Loucy (cell line): Measurements from ENCODE around the gene BEST1.

Experiments used
- CTCF ChIP-seq: fragments of 200-600 bp; sonication (generic); conservative IDR thresholded peaks from 2 replicates; pipeline ENCODE4 v1.5.1; 2014; ENCODE audit warnings: mild to moderate bottlenecking, antibody characterized with exemption, low read length
- EZH2phosphoT487 ChIP-seq: fragments of 200-600 bp; IDR thresholded peaks from 2 replicates; pipeline ENCODE4 v1.6.1; 2018; ENCODE audit warnings: antibody characterized with exemption, mild to moderate bottlenecking, moderate library complexity, borderline replicate concordance

- no peak for TF ChIP-seq CTCF
- no peak for TF ChIP-seq EZH2phosphoT487
Observed at GRCh38 chr11:61911128-61911700, 38.9 kb upstream of the BEST1 start.
